ENCODE measurements around the gene BTBD17. TPM values are rescaled to one million over a fixed set of nuclear protein-coding genes. Genes with fewer than 3 reads are reported as not detected.
"Not testable (repeated sequence)": the region's sequence is repeated elsewhere in the genome, so short reads cannot be mapped to it uniquely, and the experiment has no call there.

Gene BTBD17
- polyA plus RNA-seq, 1 of the 3 experiments (the other 2 are of a cell fraction) = not detected

DNA sequence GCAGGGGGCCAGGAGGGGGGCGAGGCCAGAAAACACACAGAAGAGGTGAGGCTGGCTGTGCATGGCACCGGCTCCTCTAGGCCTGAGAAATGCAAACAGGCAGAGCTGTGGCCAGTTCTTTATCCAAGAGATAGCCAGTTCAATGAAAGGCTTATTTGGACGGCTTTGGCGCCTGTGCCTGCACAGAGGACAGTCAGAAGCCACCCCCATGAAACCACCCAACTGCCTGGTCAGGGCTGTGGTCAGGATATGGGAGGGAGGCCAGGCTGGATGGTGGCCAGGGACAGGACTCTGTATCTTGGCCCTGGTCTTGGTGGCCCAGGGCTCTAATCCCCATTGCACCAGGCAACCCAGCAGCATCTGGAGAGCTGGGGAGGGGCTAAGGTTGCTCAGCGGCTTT is 45.7 kb upstream of the BTBD17 start:
- CTCF ChIA-PET = interaction anchor here (1.0 to 2.4 kb wide), 6 partner anchors 11 to 108 kb away, joined by 3 to 7 read pairs (median 4); no protein-coding TSS in a partner anchor

DNA sequence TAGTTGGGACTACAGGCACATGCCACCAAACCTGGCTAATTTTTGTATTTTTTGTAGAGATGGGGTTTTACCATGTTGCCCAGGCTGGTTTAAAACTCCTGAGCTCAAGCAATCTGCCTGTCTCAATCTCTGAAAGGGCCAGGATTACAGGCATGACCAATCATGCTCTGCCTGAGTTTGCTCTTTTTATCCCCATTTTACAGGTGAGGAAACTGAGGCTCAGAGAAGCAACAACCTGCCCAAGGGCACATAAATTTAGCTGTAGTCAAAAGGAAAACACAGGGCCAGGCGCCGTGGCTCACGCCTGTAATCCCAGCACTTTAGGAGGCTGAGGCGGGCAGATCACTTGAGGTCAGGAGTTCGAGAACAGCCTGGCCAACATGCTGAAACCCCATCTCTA is 43.6 kb upstream of the BTBD17 start:
- H4K20me1 ChIP-seq (ENCODE audit: insufficient read depth); H3K4me2 ChIP-seq; H2AFZ ChIP-seq (ENCODE audit: low read depth); DNase-seq; H3K36me3 ChIP-seq (replicated peaks in 1 of 2; ENCODE audit: control insufficient read depth in 1 of 2, insufficient read depth in 2 of 2, low read length in 1 of 2); H3K27ac ChIP-seq (ENCODE audit: low read depth in 2 of 2, low read length in 1 of 2); H3K9me3 ChIP-seq; H3K4me1 ChIP-seq (ENCODE audit: control insufficient read depth in 1 of 2, insufficient read depth in 2 of 2, low read depth in 1 of 2, low read length in 1 of 2); H3K79me2 ChIP-seq (ENCODE audit: insufficient read depth); H3K4me3 ChIP-seq (ENCODE audit: low read depth in 2 of 2, low read length in 1 of 2); H3K27me3 ChIP-seq (ENCODE audit: insufficient read depth); H3F3A ChIP-seq (replicated peaks; ENCODE audit: insufficient read depth); POLR2A ChIA-PET; H3K9me2 ChIP-seq; H3K9ac ChIP-seq: not testable (repeated sequence)
- WGBS (ENCODE audit: low lambda C conversion rate) = 61% methylated on average over 5 of the region's 5 CpGs
- CTCF ChIA-PET = interaction anchor here (0.8 to 2.3 kb wide), 4 partner anchors 25 to 52 kb away, joined by 3 to 6 read pairs (median 4); no protein-coding TSS in a partner anchor

More for the DNA sequence above, 45.7 kb upstream of the BTBD17 start:
- H3K9ac ChIP-seq = no peak overlapping the region
- 52% methylated on average over 5 of the region's 5 CpGs for WGBS (ENCODE audit: low lambda C conversion rate)
- H2AFZ ChIP-seq (ENCODE audit: low read depth) = no peak overlapping the region
- H4K20me1 ChIP-seq (ENCODE audit: insufficient read depth) = no peaks in the 10 kb centered on the region
- peaks cover 0 to 6% of the 10 kb centered on the region in 2 experiments; a peak in 1 of 4 replicates for H3K4me1 ChIP-seq (ENCODE audit: control insufficient read depth in 1 of 2, insufficient read depth in 2 of 2, low read depth in 1 of 2, low read length in 1 of 2)
- no peaks in the 10 kb centered on the region for H3K9me3 ChIP-seq
- no peak overlapping the region for H3K27ac ChIP-seq (ENCODE audit: low read depth in 2 of 2, low read length in 1 of 2)
- no peaks in the 10 kb centered on the region for H3K9me2 ChIP-seq
- DNase-seq = no peak
- H3F3A ChIP-seq (replicated peaks; ENCODE audit: insufficient read depth) = no peaks in the 10 kb centered on the region
- H3K36me3 ChIP-seq (replicated peaks in 1 of 2; ENCODE audit: control insufficient read depth in 1 of 2, insufficient read depth in 2 of 2, low read length in 1 of 2) = no peaks in the 10 kb centered on the region
- POLR2A ChIA-PET = no interaction called here
- TF ChIP-seq FOXJ3 (CRISPR knock-in tag; IDR thresholded peaks at IDR 0.05) (no peak), FOSL2 (IDR thresholded peaks at IDR 0.05; ENCODE audit: borderline replicate concordance, low read depth) (no peak), NRF1 (IDR thresholded peaks at IDR 0.05; ENCODE audit: low read depth, low read length) (no peak), GATA2 (CRISPR knock-in tag; IDR thresholded peaks at IDR 0.05) (no peak), GABPA (IDR thresholded peaks at IDR 0.05; ENCODE audit: low read depth) (no peak), MAX (IDR thresholded peaks at IDR 0.05; ENCODE audit: low read depth) (no peak), TAF1 (IDR thresholded peaks at IDR 0.05; ENCODE audit: borderline replicate concordance, low read depth, low read length) (no peak), SIN3A (IDR thresholded peaks at IDR 0.05; ENCODE audit: borderline replicate concordance, low read depth, low read length) (no peak), EP300 (IDR thresholded peaks at IDR 0.05; ENCODE audit: borderline replicate concordance in 1 of 2, low read depth in 1 of 2, low read length in 1 of 2) (no peak), USF1 (IDR thresholded peaks at IDR 0.05; ENCODE audit: borderline replicate concordance, low read depth) (no peak), FOXM1 (IDR thresholded peaks at IDR 0.05; ENCODE audit: low read depth) (no peak)
- no peaks in the 10 kb centered on the region for H3K79me2 ChIP-seq (ENCODE audit: insufficient read depth)
- no peak overlapping the region for H3K4me2 ChIP-seq
- no peak overlapping the region for H3K4me3 ChIP-seq (ENCODE audit: low read depth in 2 of 2, low read length in 1 of 2)
- H3K27me3 ChIP-seq (ENCODE audit: insufficient read depth) = no peaks in the 10 kb centered on the region

DNA sequence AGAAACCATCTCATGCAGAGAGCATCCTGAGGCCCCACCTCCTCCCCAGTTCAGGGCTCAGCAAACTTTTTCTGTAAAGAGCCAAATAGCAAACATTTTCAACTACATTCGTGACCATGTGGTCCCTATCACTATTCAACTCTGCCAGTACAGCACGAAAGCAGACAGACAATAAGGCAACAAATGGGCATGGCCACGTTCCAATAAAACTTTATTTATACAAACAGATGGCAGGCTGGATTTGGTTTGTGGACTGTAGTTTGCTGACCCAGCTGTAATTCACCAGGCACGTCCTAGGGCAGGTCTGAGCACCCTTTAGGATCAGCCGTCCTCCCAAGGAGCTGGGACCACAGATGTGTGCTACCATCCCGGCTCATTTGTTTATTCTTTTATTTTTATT is 43.1 kb upstream of the BTBD17 start:
- no peak overlapping the region for H3K4me2 ChIP-seq
- CTCF ChIA-PET = interaction anchor here (0.8 to 2.3 kb wide), 7 partner anchors 24 to 53 kb away, joined by 3 to 6 read pairs (median 4); no protein-coding TSS in a partner anchor
- H3F3A ChIP-seq (replicated peaks; ENCODE audit: insufficient read depth) = no peaks in the 10 kb centered on the region
- H3K9ac ChIP-seq = no peak overlapping the region
- H3K4me1 ChIP-seq (ENCODE audit: control insufficient read depth in 1 of 2, insufficient read depth in 2 of 2, low read depth in 1 of 2, low read length in 1 of 2) = peaks cover 0 to 6% of the 10 kb centered on the region in 2 experiments; a peak in 1 of 4 replicates
- no peaks in the 10 kb centered on the region for H3K9me2 ChIP-seq
- 43% methylated on average over 6 of the region's 6 CpGs for WGBS (ENCODE audit: low lambda C conversion rate)
- no peak overlapping the region for H2AFZ ChIP-seq (ENCODE audit: low read depth)
- no peak overlapping the region for H3K4me3 ChIP-seq (ENCODE audit: low read depth in 2 of 2, low read length in 1 of 2)
- no peaks in the 10 kb centered on the region for H4K20me1 ChIP-seq (ENCODE audit: insufficient read depth)
- H3K27ac ChIP-seq (ENCODE audit: low read depth in 2 of 2, low read length in 1 of 2) = no peak overlapping the region
- POLR2A ChIA-PET = no interaction called here
- H3K36me3 ChIP-seq (replicated peaks in 1 of 2; ENCODE audit: control insufficient read depth in 1 of 2, insufficient read depth in 2 of 2, low read length in 1 of 2) = no peaks in the 10 kb centered on the region
- no peaks in the 10 kb centered on the region for H3K27me3 ChIP-seq (ENCODE audit: insufficient read depth)
- H3K79me2 ChIP-seq (ENCODE audit: insufficient read depth) = no peaks in the 10 kb centered on the region
- DNase-seq = no peak
- H3K9me3 ChIP-seq = no peaks in the 10 kb centered on the region
- no peak for TF ChIP-seq JUND (IDR thresholded peaks at IDR 0.05)
- no peak for TF ChIP-seq PBX3 (IDR thresholded peaks at IDR 0.05)
- TF ChIP-seq GABPA (IDR thresholded peaks at IDR 0.05; ENCODE audit: low read depth) = no peak
- no peak for TF ChIP-seq ZBTB33 (IDR thresholded peaks at IDR 0.05; ENCODE audit: borderline replicate concordance, low read depth)
- TF ChIP-seq FOXM1 (IDR thresholded peaks at IDR 0.05; ENCODE audit: low read depth) = no peak
- TF ChIP-seq SIN3A (IDR thresholded peaks at IDR 0.05; ENCODE audit: borderline replicate concordance, low read depth, low read length) = no peak
- TF ChIP-seq NRF1 (IDR thresholded peaks at IDR 0.05; ENCODE audit: low read depth, low read length) = no peak
- TF ChIP-seq MXI1 (IDR thresholded peaks at IDR 0.05; ENCODE audit: low read depth, low read length) = no peak
- no peak for TF ChIP-seq RXRA (IDR thresholded peaks at IDR 0.05; ENCODE audit: borderline replicate concordance, low read depth)
- TF ChIP-seq USF1 (IDR thresholded peaks at IDR 0.05; ENCODE audit: borderline replicate concordance, low read depth) = no peak
- no peak for TF ChIP-seq GATA2 (CRISPR knock-in tag; IDR thresholded peaks at IDR 0.05)
- TF ChIP-seq FOXJ3 (CRISPR knock-in tag; IDR thresholded peaks at IDR 0.05) = no peak
- TF ChIP-seq FOSL2 (IDR thresholded peaks at IDR 0.05; ENCODE audit: borderline replicate concordance, low read depth) = no peak
